NCI-H146 (cell line): Measurements from ENCODE around the gene ADGRF5.

Source experiments
- DNase-seq: peaks from one replicate; lab custom pipeline; 2025; lab: John Stamatoyannopoulos, UW

The ADGRF5 gene

GRCh38 chr6:46932526-46933319 is 11.0 kb upstream of the ADGRF5 start:
- no peak for DNase-seq

- no peak for DNase-seq
Measured at GRCh38 chr6:46931416-46931815, 9.7 kb upstream of the ADGRF5 start.

- DNase-seq = no peak
Measured at GRCh38 chr6:46930331-46930730, 8.6 kb upstream of the ADGRF5 start.

GRCh38 chr6:46927066-46927465 is 5.3 kb upstream of the ADGRF5 start:
- DNase-seq = no peak

- DNase-seq = no peak
Measured at GRCh38 chr6:46926481-46926880, 4.7 kb upstream of the ADGRF5 start.

- DNase-seq = no peak
Measured at GRCh38 chr6:46925563-46926253, 4.0 kb upstream of the ADGRF5 start.

- DNase-seq = no peak
Measured at GRCh38 chr6:46923476-46923875, 1.7 kb upstream of the ADGRF5 start.

GRCh38 chr6:46921059-46921458 is 679 bp downstream of the ADGRF5 start:
- no peak for DNase-seq

GRCh38 chr6:46918806-46919205 is 2.9 kb downstream of the ADGRF5 start:
- DNase-seq = no peak

GRCh38 chr6:46917002-46917545 is 4.7 kb downstream of the ADGRF5 start:
- no peak for DNase-seq

GRCh38 chr6:46915866-46916265 is 5.9 kb downstream of the ADGRF5 start:
- DNase-seq = no peak

- no peak for DNase-seq
Measured at GRCh38 chr6:46915380-46915779, 6.4 kb downstream of the ADGRF5 start.

GRCh38 chr6:46914279-46914810 is 7.4 kb downstream of the ADGRF5 start:
- DNase-seq = no peak

- no peak for DNase-seq
Measured at GRCh38 chr6:46909371-46909770, 12.4 kb downstream of the ADGRF5 start.

- no peak for DNase-seq
Measured at GRCh38 chr6:46906776-46907175, 15.0 kb downstream of the ADGRF5 start.

GRCh38 chr6:46904117-46904516 is 17.6 kb downstream of the ADGRF5 start:
- no peak for DNase-seq

- DNase-seq = no peak
Measured at GRCh38 chr6:46903175-46903574, 18.6 kb downstream of the ADGRF5 start.

GRCh38 chr6:46901882-46902314 is 19.8 kb downstream of the ADGRF5 start:
- DNase-seq = no peak

GRCh38 chr6:46900266-46900665 is 21.5 kb downstream of the ADGRF5 start:
- DNase-seq = no peak

- no peak for DNase-seq
Measured at GRCh38 chr6:46899659-46900058, 22.1 kb downstream of the ADGRF5 start.

GRCh38 chr6:46898006-46898405 is 23.7 kb downstream of the ADGRF5 start:
- DNase-seq = no peak

GRCh38 chr6:46896871-46897270 is 24.9 kb downstream of the ADGRF5 start:
- DNase-seq = no peak

- DNase-seq = no peak
Measured at GRCh38 chr6:46895930-46896329, 25.8 kb downstream of the ADGRF5 start.
